Mucosa of descending colon (tissue), 3 donors: ENCODE data around the gene ASPM. TPM values are rescaled to one million over a fixed set of nuclear protein-coding genes. Genes with fewer than 3 reads are reported as not detected.

Experiments used
- ATAC-seq: fragments of 200-7000 bp; cut with Tn5 transposase; one replicate; pipeline ENCODE4 v1.9.1; 2020; ENCODE audit warnings: mild to moderate bottlenecking, moderate library complexity
- DNase-seq, 3 donors: peaks; one replicate each; pipeline ENCODE4 v3.0.0-alpha.2; 2020
- H3K36me3 ChIP-seq: fragments of 200-600 bp; one replicate; pipeline ENCODE4 v1.8.0; 2021; ENCODE audit warnings: low read depth, mild to moderate bottlenecking
- H3K4me1 ChIP-seq: fragments of 200-600 bp; one replicate; pipeline ENCODE4 v1.8.0; 2021; ENCODE audit warnings: low read depth, mild to moderate bottlenecking
- H3K4me3 ChIP-seq: fragments of 200-600 bp; one replicate; pipeline ENCODE4 v1.8.0; 2021; ENCODE audit warnings: mild to moderate bottlenecking
- H3K9me3 ChIP-seq: fragments of 200-600 bp; one replicate; pipeline ENCODE4 v1.8.0; 2021; ENCODE audit warnings: mild to moderate bottlenecking
- intact Hi-C, 2 donors: fragments of 100-400 bp; cut with DNase I in 1 of 2; cut with micrococcal nuclease in 1 of 2; formaldehyde crosslinking; loops; one replicate each; pipeline versions ENCODE4 v1.11.0 to v1.11.1; 2022; cut with DNase I, micrococcal nuclease
- total RNA-seq, 3 donors: library from RNA; stranded (reverse); fragmentation: NEBNext Ultra II Directional in 2 of 3; extraction: Animal tissue kit (Norgen Biotek cat#: 25700) in 2 of 3; gene quantifications; one replicate each; pipeline versions ENCODE4 v1.2.1 to v1.2.4, GENCODE V29; 2021 to 2023
- TF ChIP-seq, protein P1 (sequence below): fragments of 200-600 bp; IDR thresholded peaks from one replicate; pipeline ENCODE4 v1.8.0; 2022; ENCODE audit warnings: antibody characterized with exemption, mild to moderate bottlenecking
- donor health status: DM: no; HTN: no; CAD: no; lungs with moderate emphysema.
- donor health status: DM: no; HTN: no; CAD: no.
- donor health status: DM: no; HTN: yes; CAD: no.

ASPM gene
- total RNA-seq, 3 donors from 2014 or later = 1.3 to 10.9 (median 3.1) TPM

DNA sequence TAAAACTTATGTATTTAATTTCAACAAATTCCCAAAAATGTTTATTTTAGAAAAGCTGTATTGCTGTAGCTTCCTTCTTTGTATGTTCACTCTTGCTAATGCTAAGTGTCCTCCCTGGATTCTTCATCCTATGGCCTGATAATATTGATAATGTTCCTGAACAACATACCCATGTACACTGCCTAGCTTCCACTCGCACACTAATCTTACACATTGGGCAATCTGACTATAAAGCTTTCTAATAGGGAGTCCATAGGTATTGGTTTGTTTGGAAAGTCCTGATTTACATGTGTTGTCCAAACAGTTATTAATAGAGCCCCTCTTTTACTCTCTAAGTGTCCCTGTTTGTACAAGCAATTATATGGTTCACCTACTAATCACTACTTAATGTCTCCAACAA, 80.2 kb downstream of the ASPM start:
- H3K4me3 ChIP-seq = no peak overlapping the region
- TF ChIP-seq, protein P1, sequence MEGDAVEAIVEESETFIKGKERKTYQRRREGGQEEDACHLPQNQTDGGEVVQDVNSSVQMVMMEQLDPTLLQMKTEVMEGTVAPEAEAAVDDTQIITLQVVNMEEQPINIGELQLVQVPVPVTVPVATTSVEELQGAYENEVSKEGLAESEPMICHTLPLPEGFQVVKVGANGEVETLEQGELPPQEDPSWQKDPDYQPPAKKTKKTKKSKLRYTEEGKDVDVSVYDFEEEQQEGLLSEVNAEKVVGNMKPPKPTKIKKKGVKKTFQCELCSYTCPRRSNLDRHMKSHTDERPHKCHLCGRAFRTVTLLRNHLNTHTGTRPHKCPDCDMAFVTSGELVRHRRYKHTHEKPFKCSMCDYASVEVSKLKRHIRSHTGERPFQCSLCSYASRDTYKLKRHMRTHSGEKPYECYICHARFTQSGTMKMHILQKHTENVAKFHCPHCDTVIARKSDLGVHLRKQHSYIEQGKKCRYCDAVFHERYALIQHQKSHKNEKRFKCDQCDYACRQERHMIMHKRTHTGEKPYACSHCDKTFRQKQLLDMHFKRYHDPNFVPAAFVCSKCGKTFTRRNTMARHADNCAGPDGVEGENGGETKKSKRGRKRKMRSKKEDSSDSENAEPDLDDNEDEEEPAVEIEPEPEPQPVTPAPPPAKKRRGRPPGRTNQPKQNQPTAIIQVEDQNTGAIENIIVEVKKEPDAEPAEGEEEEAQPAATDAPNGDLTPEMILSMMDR = no peak
- DNase-seq (no peak), ATAC-seq (no peak)
- intact Hi-C loops = no loop called here
- H3K4me1 ChIP-seq = no peaks in the 10 kb centered on the region
- H3K36me3 ChIP-seq = no peaks in the 10 kb centered on the region
- H3K9me3 ChIP-seq = no peaks in the 10 kb centered on the region

DNA sequence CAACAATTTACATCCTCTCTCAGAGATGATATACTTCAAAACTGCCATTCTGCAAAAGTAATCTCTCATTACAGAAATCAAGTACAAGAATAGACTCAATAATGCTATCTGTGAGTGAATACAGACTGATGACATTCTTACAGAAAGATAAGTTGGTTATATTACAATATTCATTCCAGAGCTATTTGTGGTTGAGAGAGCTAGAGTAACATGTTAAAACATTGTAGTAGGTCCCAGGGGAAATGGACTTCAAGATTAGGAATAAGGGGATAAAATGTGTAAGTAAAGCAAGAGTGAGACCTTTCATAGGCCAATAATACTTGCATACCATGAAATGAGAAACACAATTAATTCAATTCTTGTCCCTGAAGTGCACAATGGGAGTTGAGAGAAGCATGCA, 80.9 kb downstream of the ASPM start:
- no peaks in the 10 kb centered on the region for H3K4me1 ChIP-seq
- TF ChIP-seq, protein P1 = no peak
- H3K4me3 ChIP-seq = no peak overlapping the region
- no peaks in the 10 kb centered on the region for H3K9me3 ChIP-seq
- DNase-seq (no peak), ATAC-seq (no peak)
- intact Hi-C loops = no loop called here
- H3K36me3 ChIP-seq = no peaks in the 10 kb centered on the region

DNA sequence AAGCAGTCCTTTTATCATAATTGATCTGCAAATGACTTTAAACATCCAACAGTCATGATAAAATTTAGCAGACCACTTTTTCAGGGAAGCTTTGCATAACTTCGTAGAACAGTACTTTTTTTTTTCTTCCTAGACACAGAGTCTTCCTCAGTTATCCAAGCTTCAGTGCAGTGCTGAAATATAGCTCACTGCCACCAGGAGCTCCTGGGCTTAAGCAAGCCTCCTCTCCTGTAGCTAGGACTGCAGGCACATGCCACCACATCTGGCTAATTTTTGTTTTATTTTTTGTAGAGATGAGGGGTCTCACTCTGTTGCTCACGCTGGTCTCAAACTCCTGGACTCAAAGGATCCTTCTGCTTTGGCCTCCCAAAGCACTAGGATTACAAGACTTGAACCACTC, 83.3 kb downstream of the ASPM start:
- H3K4me3 ChIP-seq = no peak overlapping the region
- no peaks in the 10 kb centered on the region for H3K9me3 ChIP-seq
- ATAC-seq (no peak), DNase-seq (no peak)
- no peaks in the 10 kb centered on the region for H3K4me1 ChIP-seq
- TF ChIP-seq, protein P1 = no peak
- no peaks in the 10 kb centered on the region for H3K36me3 ChIP-seq
- intact Hi-C loops = no loop called here

DNA sequence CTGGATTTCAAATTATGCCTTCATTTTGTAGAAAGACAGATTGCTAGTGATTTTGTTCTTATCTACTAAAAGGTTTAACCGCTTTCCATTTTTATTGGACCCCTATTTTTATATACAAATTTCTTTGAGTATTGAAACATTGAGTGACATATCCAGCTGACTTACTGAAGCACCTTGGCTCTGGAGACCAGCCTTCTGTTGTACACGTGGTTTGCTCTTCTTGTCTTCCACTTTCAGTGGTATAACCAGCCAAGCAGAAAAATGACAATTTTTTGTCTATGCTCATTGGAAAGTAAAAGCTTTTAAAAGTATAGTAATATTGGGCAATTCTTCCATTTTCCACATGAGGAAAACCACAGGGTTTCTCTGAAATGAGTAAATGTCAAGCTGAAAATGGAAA, 83.8 kb downstream of the ASPM start:
- H3K4me3 ChIP-seq = no peak overlapping the region
- no peaks in the 10 kb centered on the region for H3K9me3 ChIP-seq
- TF ChIP-seq, protein P1 = no peak
- intact Hi-C loops = no loop called here
- ATAC-seq (no peak), DNase-seq (no peak)
- H3K4me1 ChIP-seq = no peaks in the 10 kb centered on the region
- H3K36me3 ChIP-seq = no peaks in the 10 kb centered on the region

DNA sequence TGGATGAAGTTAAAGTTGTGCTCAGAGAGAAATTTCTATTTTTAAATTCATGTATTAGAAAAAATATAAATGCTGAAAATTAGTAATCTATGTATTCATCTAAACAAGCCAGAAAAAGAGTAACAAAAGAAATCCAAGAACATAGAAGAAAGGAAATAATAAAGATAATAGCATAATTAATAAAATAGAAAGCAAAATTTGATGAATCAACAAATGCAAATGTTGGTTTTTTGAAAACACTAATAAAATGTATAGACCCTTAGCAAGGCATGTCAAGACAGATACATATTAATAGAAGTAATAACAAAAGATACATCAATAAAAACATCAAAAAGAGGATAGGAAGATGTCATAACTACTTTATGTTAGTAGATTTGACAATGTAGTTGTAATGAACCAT, 97.4 kb downstream of the ASPM start:
- ATAC-seq = no peak
- TF ChIP-seq, protein P1 = no peak
- H3K9me3 ChIP-seq = no peaks in the 10 kb centered on the region
- H3K4me1 ChIP-seq = no peaks in the 10 kb centered on the region
- DNase-seq = no peak
- H3K4me3 ChIP-seq = no peak overlapping the region
- intact Hi-C loops = no loop called here
- no peaks in the 10 kb centered on the region for H3K36me3 ChIP-seq

DNA sequence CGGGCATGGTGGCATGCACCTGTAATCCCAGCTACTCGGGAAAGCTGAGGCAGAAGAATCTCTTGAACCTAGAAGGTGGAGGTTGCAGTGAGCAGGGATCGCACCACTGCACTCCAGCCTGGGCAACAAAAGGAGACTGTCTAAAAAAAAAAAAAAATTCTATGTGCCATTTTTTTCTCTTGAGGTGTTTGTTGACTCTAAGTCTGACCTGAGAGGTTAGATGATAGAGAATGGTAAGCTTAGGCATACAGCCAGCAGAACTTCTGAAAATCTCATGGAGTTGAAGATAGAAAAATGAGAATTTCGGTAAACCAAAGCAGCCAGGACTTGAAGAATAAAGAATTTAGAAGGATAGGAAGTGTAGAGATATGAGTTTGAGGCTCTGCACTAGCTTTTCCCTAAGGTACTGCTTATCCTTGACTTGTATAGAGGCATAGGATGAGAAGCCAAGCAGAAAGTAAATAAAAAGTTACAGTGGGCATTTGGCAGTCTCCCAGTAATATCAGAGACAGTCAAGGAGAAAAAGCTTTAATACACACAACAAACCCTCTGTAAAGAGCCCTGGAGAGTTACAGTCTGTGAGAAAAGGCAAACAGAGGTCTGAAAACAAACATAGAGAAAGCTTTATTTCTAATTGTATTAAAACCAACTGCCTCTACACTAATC, 103.7 kb downstream of the ASPM start:
- H3K4me1 ChIP-seq = no peaks in the 10 kb centered on the region
- H3K9me3 ChIP-seq = no peaks in the 10 kb centered on the region
- intact Hi-C loops = no loop called here
- DNase-seq = no peak
- no peak overlapping the region for H3K4me3 ChIP-seq
- no peaks in the 10 kb centered on the region for H3K36me3 ChIP-seq
- TF ChIP-seq, protein P1 = no peak
- no peak for ATAC-seq
